Measurements from ENCODE around the gene AGTRAP. TPM values are rescaled to one million over a fixed set of nuclear protein-coding genes. Genes with fewer than 3 reads are reported as not detected.

The AGTRAP gene
- total RNA-seq = 38.9 and 41.9 TPM in 2 replicates

GRCh38 chr1:11735854-11736745, at the start of gene AGTRAP:
AGTRAP (plus strand) TSS chr1:11736136; CDS start chr1:11736209, 73 bp downstream.
- no peak for TF ChIP-seq CTCF (IDR thresholded peaks at IDR 0.05; ENCODE audit: insufficient read depth, low read depth, low read length)
- peak; percentile 91 for DNase-seq (ENCODE audit: low read depth)
- peak within 1 kb of the TSS; percentile 98 for H3K4me3 ChIP-seq (ENCODE audit: low read depth, low read length)

- no peak overlapping the region for H3K4me3 ChIP-seq (ENCODE audit: low read depth, low read length)
- TF ChIP-seq CTCF (IDR thresholded peaks at IDR 0.05; ENCODE audit: insufficient read depth, low read depth, low read length) = no peak
- no peak for DNase-seq (ENCODE audit: low read depth)
These were observed 47.4 kb upstream of the AGTRAP start for GRCh38 chr1:11688506-11688905.

GRCh38 chr1:11690397-11691301, 45.3 kb upstream of the AGTRAP start:
- no peak for TF ChIP-seq CTCF (IDR thresholded peaks at IDR 0.05; ENCODE audit: insufficient read depth, low read depth, low read length)
- DNase-seq (ENCODE audit: low read depth) = no peak
- no peak overlapping the region for H3K4me3 ChIP-seq (ENCODE audit: low read depth, low read length)

GRCh38 chr1:11691302-11691914, 44.5 kb upstream of the AGTRAP start, which contains the start of gene DRAXIN:
DRAXIN (plus strand) TSS chr1:11691710; CDS start chr1:11706259, 14,549 bp downstream.
- DNase-seq (ENCODE audit: low read depth) = no peak
- no peak within 1 kb of the TSS for H3K4me3 ChIP-seq (ENCODE audit: low read depth, low read length)
- no peak for TF ChIP-seq CTCF (IDR thresholded peaks at IDR 0.05; ENCODE audit: insufficient read depth, low read depth, low read length)

GRCh38 chr1:11691928-11692711, 43.8 kb upstream of the AGTRAP start:
- no peak for TF ChIP-seq CTCF (IDR thresholded peaks at IDR 0.05; ENCODE audit: insufficient read depth, low read depth, low read length)
- no peak overlapping the region for H3K4me3 ChIP-seq (ENCODE audit: low read depth, low read length)
- no peak for DNase-seq (ENCODE audit: low read depth)
